Raji (cell line): Measurements from ENCODE around the gene EYA4.

Experiments used
- POLR2A ChIP-seq: IDR thresholded peaks from 2 replicates; pipeline ENCODE4 v1.6.1; 2011; ENCODE audit warnings: low read depth, low read length, control low read depth; ENCODE audit not compliant: insufficient read depth

Gene EYA4

GRCh38 chr6:133551847-133552341, 310.7 kb downstream of the EYA4 start:
- TF ChIP-seq POLR2A = no peak

GRCh38 chr6:133553652-133554051, 312.5 kb downstream of the EYA4 start:
- no peak for TF ChIP-seq POLR2A

GRCh38 chr6:133555685-133556084, 314.5 kb downstream of the EYA4 start:
- no peak for TF ChIP-seq POLR2A

- no peak for TF ChIP-seq POLR2A
These were observed 318.8 kb downstream of the EYA4 start for GRCh38 chr6:133559926-133560325.

GRCh38 chr6:133567636-133568035, 326.5 kb downstream of the EYA4 start:
- TF ChIP-seq POLR2A = no peak

GRCh38 chr6:133568970-133569889, 328.1 kb downstream of the EYA4 start:
- TF ChIP-seq POLR2A = no peak

- no peak for TF ChIP-seq POLR2A
These were observed 330.5 kb downstream of the EYA4 start for GRCh38 chr6:133571681-133572080.

GRCh38 chr6:133577851-133578250, 336.7 kb downstream of the EYA4 start:
- no peak for TF ChIP-seq POLR2A
